Muscle layer of colon (tissue), 2 donors: ENCODE results near the gene ATRX.
"Not testable (repeated sequence)": the region's sequence is repeated elsewhere in the genome, so short reads cannot be mapped to it uniquely, and the experiment has no call there.

Experiments used
- H3K27ac ChIP-seq: one replicate; pipeline ENCODE4 v1.7.0; 2013; ENCODE audit warnings: low read depth, mild to moderate bottlenecking, low read length, moderate library complexity
- H3K27me3 ChIP-seq, 2 donors: one replicate each; pipeline ENCODE4 v1.7.0; 2013; ENCODE audit warnings: low read length in 2 of 2, mild to moderate bottlenecking in 2 of 2; ENCODE audit not compliant: insufficient read depth in 2 of 2, control insufficient read depth in 1 of 2
- H3K36me3 ChIP-seq: one replicate; pipeline ENCODE4 v1.7.0; 2013; ENCODE audit warnings: mild to moderate bottlenecking, low read length; ENCODE audit not compliant: insufficient read depth
- H3K4me1 ChIP-seq: one replicate; pipeline ENCODE4 v1.7.0; 2013; ENCODE audit warnings: mild to moderate bottlenecking, low read length; ENCODE audit not compliant: insufficient read depth
- H3K4me3 ChIP-seq, 2 donors: one replicate each; pipeline ENCODE4 v1.7.0; 2013; ENCODE audit warnings: low read length in 2 of 2, low read depth in 1 of 2, mild to moderate bottlenecking in 1 of 2, moderate library complexity in 1 of 2
- H3K9ac ChIP-seq: one replicate; pipeline ENCODE4 v1.7.0; 2013; ENCODE audit warnings: low read length
- H3K9me3 ChIP-seq: one replicate; pipeline ENCODE4 v1.7.0; 2013; ENCODE audit warnings: mild to moderate bottlenecking, low read length
- donor health status: abdominal sarcoma.
- donor health status: Adenocarcinoma of cecum.

The ATRX gene

DNA sequence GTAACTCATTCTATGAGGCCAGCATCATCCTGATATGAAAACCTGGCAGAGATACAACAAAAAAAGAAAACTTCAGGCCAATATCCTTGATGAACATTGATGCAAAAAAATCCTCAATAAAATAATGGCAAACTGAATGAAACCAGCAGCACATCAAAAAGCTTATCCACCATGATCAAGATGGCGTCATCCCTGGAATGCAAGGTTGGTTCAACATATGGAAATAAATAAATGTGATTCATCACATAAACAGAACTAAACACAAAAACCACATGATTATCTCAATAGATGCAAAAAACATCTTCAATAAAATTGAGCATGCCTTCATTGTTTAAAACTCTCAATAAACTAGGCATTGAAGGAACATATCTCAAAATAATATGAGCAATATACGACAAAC lies 254.8 kb downstream of the ATRX start:
- H3K4me3 ChIP-seq, H3K9me3 ChIP-seq, H3K27ac ChIP-seq, H3K4me1 ChIP-seq, H3K9ac ChIP-seq, H3K36me3 ChIP-seq, H3K27me3 ChIP-seq: not testable (repeated sequence)

DNA sequence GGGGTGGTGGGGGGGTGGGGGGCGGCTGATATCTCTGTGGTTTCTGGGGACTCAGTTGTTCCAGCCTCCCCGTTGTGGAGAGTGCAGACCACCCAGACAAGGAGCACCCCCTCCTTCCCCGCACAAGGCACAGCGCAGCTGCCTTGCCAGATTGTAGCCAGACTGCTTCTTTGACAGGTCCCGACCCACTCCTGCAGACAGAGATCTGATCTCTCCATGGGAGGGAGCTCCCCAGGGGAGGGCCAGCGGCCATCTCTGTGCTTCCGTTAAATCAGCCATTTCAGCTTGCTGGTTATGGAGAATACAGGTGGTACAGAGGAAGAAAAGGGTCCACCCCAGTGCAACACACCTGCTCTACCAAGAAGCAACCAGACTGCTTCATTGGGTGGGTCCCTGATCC lies 258.0 kb downstream of the ATRX start:
- Histone ChIP-seq H3K9me3 (no peaks in the 10 kb centered on the region), H3K27ac (no peak overlapping the region), H3K4me3 (no peak overlapping the region), H3K4me1 (no peaks in the 10 kb centered on the region), H3K36me3 (no peaks in the 10 kb centered on the region), H3K27me3 (no peaks in the 10 kb centered on the region), H3K9ac (no peak overlapping the region)

DNA sequence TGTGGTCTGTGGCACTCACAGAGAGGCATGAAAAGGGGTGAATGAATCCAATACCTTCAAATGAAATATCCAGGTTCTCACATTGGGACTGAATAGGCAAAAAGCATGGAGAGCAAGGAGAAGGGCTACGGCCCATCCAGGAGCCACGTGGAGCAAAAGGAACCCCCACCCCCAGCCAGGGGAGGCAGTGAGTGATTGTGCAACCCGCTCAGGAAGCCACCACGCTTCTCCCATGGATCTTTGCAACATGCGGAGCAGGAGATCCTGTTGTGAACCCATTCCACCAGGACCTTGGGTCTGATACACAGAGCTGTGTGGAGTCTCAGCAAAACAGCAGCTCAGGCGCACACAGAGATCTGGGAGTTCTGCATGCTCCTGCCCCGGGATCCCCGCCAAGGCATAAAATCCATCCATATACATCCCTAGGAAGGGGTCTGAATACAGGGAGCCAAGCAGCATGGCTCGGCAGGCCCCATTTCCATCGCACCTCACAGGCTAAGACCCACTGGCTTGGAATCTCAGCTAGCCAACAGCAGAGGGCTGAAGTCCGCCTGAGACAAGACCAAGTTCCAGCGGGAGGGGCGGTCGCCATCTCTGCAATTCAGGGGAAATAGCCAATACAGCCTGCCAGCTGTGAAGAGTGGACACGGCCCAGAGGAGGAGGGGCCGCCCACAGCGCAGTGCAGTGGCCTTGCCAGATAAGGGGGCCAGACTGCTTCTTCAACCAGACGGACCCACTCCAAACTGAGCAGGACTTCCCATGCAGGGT lies 258.6 kb downstream of the ATRX start:
- Histone ChIP-seq H3K4me1 (no peaks in the 10 kb centered on the region), H3K9ac (no peak overlapping the region), H3K27ac (no peak overlapping the region), H3K36me3 (no peaks in the 10 kb centered on the region), H3K27me3 (no peaks in the 10 kb centered on the region), H3K4me3 (no peak overlapping the region), H3K9me3 (no peaks in the 10 kb centered on the region)

DNA sequence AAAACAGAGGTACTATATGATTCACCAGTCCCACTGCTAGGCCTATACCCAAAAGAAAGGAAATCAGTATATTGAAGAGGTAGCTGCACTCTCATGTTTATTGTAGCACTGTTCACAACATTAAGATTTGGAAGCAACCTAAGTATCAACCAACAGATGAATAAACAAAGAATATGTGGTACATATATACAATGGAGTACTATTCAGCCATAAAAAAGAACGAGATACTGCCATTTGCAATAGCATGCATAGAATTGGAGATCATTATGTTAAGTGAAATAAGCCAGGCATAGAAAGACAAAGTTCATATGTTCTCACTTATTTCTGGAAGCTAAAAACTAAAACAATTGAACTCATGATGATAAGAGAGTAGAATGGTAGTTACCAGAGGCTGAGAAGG lies 266.3 kb downstream of the ATRX start:
- H3K9me3 ChIP-seq: no peaks in the 10 kb centered on the region
- H3K4me3 ChIP-seq: no peak overlapping the region
- no peak overlapping the region for H3K27ac ChIP-seq
- no peaks in the 10 kb centered on the region for H3K27me3 ChIP-seq
- no peaks in the 10 kb centered on the region for H3K36me3 ChIP-seq
- no peak overlapping the region for H3K9ac ChIP-seq
- no peaks in the 10 kb centered on the region for H3K4me1 ChIP-seq

DNA sequence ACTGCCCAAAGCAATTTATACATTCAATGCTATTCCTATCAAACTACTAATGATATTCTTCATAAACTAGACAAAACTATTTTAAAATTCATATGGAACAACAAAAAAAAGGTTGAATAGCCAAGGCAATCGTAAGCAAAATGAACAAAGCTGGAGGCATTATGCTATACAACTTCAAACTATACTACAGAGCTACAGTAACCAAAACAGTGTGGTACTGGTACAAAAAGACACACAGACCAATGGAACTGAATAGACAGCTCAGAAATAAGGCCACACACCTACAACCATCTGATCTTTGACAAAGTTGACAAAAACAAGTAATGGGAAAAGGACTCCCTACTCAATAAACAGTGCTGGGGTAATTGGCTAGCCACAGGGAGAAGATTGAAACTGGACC lies 271.8 kb downstream of the ATRX start:
- no peak overlapping the region for H3K9ac ChIP-seq
- H3K36me3 ChIP-seq: peaks cover 5% of the 10 kb centered on the region
- no peak overlapping the region for H3K4me3 ChIP-seq
- no peaks in the 10 kb centered on the region for H3K4me1 ChIP-seq
- no peaks in the 10 kb centered on the region for H3K27me3 ChIP-seq
- no peaks in the 10 kb centered on the region for H3K9me3 ChIP-seq
- H3K27ac ChIP-seq: no peak overlapping the region

DNA sequence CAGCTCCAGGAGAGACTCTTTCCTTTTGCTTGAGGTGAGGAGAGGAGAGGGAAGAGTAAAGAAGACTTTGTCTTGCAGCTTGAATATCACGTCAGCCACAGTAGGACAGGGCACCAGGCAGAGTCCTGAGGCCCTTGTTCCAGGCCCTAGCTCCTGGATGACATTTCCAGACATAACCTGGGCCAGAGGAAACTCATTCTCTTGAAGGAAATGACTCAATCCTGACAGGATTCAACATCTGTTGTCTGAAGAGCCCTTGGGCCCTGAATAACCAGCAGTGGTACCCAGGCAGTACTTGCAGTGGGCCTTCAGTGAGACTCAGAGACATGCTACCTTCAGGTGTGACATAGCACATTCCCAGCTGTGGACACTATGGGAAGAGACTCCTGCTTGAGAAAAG lies 276.0 kb downstream of the ATRX start:
- Histone ChIP-seq H3K4me3 (no peak overlapping the region), H3K4me1 (no peaks in the 10 kb centered on the region), H3K9ac (no peak overlapping the region), H3K27ac (no peak overlapping the region), H3K27me3 (no peaks in the 10 kb centered on the region), H3K36me3 (peaks cover 5% of the 10 kb centered on the region), H3K9me3 (no peaks in the 10 kb centered on the region)

DNA sequence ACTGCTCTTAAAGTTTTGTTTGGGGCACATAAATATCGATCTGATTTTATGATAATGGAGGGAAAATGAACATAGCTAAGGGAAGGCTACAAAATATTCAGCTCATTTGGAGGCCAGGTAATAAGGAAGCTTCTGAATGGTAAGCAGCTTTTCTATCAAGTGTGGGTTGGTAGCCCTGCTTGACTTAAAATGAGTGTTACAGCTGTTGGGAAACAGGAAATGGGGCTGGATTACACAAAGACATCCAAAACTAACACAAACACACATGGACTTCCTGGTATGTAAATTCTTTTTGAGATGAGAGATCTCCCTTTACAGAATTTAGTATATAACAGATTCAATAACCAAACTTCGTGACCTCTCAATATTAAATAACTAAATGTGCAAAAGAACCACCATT lies 280.8 kb downstream of the ATRX start:
- H3K36me3 ChIP-seq: peaks cover 3% of the 10 kb centered on the region
- no peak overlapping the region for H3K4me3 ChIP-seq
- no peak overlapping the region for H3K9ac ChIP-seq
- H3K27me3 ChIP-seq: no peaks in the 10 kb centered on the region
- H3K4me1 ChIP-seq: no peaks in the 10 kb centered on the region
- no peak overlapping the region for H3K27ac ChIP-seq
- no peaks in the 10 kb centered on the region for H3K9me3 ChIP-seq

DNA sequence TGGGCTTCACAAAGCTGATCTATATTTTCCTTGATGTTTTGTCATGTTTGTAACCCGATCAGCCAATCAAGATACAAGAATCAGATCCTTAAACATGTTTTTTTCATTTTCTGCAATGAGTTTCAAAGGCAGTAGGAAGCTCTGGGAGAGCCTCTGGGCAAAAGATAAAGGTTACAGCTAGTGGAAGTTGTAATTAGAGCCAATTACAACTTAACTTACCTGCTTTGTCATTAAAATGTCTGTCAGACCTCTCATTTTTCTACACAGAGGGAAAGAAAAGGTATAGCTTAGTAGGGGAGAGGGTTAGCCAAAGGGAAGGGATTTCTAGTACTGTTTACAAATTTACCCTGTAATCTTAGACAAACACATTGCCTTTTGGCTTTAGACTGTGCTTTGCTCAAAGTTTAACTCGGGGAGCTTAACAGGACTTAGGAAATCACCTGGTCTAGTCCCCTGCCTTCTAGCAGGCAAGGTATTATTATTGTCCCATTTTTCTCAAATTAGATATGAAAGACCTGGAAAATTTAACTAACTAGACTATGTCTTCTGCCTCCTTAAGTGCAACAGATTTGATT lies 283.0 kb downstream of the ATRX start:
- no peak overlapping the region for H3K4me3 ChIP-seq
- H3K36me3 ChIP-seq: no peaks in the 10 kb centered on the region
- no peaks in the 10 kb centered on the region for H3K4me1 ChIP-seq
- no peaks in the 10 kb centered on the region for H3K27me3 ChIP-seq
- no peaks in the 10 kb centered on the region for H3K9me3 ChIP-seq
- H3K9ac ChIP-seq: no peak overlapping the region
- no peak overlapping the region for H3K27ac ChIP-seq

DNA sequence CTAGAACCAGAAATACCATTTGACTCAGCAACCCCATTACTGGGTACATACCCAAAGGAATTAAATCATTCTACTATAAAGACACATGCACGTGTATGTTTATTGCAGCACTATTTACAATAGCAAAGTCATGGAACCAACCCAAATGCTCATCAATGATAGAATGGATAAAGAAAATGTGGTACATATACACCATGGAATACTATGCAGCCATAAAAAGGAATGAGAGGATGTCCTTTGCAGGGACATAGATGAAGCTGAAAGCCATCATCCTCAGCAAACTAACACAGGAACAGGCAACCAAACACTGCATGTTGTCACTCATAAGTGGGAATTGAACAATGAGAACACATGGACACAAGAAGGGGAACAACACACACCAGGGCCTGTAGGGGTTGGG lies 285.9 kb downstream of the ATRX start:
- H3K4me1 ChIP-seq, H3K9me3 ChIP-seq, H3K9ac ChIP-seq, H3K27ac ChIP-seq, H3K27me3 ChIP-seq, H3K36me3 ChIP-seq, H3K4me3 ChIP-seq: not testable (repeated sequence)

DNA sequence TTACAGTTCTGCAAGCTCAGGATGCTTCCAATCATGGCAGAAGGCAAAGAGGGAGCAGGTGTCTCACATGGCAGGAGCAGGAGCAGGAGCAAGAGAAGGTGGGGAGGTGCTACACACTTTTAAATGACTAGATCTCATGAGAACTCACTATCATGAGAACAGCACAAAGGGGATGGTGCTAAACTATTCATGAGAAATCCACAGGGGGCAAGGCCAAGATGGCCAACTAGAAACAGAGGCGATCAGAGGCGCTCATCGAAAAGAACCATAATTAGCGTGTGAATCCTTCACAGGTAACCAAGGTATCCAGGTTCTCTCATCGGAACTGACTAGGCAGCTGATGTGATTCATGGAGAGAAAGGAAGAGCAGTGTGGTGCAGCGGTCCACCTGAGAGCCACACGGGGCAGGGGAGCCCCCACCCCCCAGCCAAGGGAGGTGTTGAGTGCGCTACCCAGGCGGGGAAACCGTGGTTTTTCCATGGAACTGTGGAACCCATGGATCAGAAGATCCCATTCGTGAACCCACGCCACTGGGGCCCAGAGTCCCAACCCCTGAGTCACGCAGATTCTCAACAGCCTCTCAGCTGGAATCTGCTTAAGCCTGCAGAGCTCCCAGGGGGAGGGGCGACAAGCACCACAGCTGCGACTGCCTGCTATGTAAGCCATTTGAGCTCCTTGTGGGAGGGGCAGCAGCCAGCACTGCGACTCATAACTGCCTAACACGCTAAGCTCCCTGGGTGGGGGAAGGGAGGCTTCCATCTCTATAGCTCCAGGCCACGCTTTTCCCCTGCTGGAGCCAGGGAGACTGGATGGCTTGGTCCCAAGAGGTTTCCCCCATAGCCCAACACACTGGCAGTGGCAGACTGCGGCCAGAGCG lies 292.1 kb downstream of the ATRX start:
- no peaks in the 10 kb centered on the region for H3K36me3 ChIP-seq
- H3K27me3 ChIP-seq: no peaks in the 10 kb centered on the region
- no peak overlapping the region for H3K9ac ChIP-seq
- no peaks in the 10 kb centered on the region for H3K9me3 ChIP-seq
- no peak overlapping the region for H3K4me3 ChIP-seq
- no peak overlapping the region for H3K27ac ChIP-seq
- no peaks in the 10 kb centered on the region for H3K4me1 ChIP-seq

DNA sequence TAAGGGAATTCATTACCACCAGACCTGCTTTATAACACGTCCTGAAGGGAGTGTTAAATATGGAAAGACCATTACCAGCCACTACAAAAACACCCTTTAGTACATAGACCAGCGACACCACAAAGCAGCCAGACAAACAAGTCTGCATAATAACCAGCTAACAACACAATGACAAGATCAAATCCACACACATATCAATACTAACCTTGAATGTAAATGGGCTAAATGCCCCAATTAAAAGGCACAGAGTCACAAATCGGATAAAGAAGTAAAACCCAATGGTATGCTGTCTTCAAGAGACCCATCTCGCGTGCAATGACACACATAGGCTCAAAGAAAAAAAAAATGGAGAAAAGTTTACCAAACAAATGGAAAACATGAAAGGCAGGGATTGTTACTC lies 302.0 kb downstream of the ATRX start:
- Histone ChIP-seq H3K27me3 (no peaks in the 10 kb centered on the region), H3K36me3 (no peaks in the 10 kb centered on the region), H3K4me3 (no peak overlapping the region), H3K27ac (no peak overlapping the region), H3K9me3 (no peaks in the 10 kb centered on the region), H3K4me1 (no peaks in the 10 kb centered on the region), H3K9ac (no peak overlapping the region)
